WTC11 (cell line): ENCODE measurements around the gene TLX1. TPM values are rescaled to one million over a fixed set of nuclear protein-coding genes. Genes with fewer than 3 reads are reported as not detected.

Source experiments
- ATAC-seq: fragments of 200-7000 bp; cut with Tn5 transposase; 2 replicates; pipeline ENCODE4 v1.10.0; 2021; ENCODE audit warnings: mild to moderate bottlenecking, moderate library complexity
- CTCF ChIA-PET: fragments of 300-600 bp; sonication (Branson Sonifier 250); formaldehyde crosslinking; loops from one replicate; lab custom pipeline; 2021; ENCODE audit warnings: antibody characterized with exemption; lab: Charles Lee
- POLR2A ChIA-PET: fragments of 350-600 bp; sonication (Branson Sonifier 250); formaldehyde crosslinking; loops from one replicate; lab custom pipeline; 2021; ENCODE audit warnings: antibody characterized with exemption; lab: Charles Lee
- DNase-seq: peaks from one replicate; pipeline ENCODE4 v3.0.0; 2021; ENCODE audit warnings: low spot score
- H3K27ac Mint-ChIP-seq: 2 replicates; pipeline ENCODE4 v1.8.0; 2021; ENCODE audit warnings: mixed read lengths
- H3K27me3 Mint-ChIP-seq: 2 replicates; pipeline ENCODE4 v1.8.0; 2021; ENCODE audit warnings: low read depth, mild to moderate bottlenecking, moderate library complexity, mixed read lengths
- H3K36me3 Mint-ChIP-seq: 2 replicates; pipeline ENCODE4 v1.8.0; 2021; ENCODE audit warnings: mixed read lengths
- H3K4me1 Mint-ChIP-seq: 2 replicates; pipeline ENCODE4 v1.8.0; 2022; ENCODE audit warnings: mixed read lengths
- H3K4me3 Mint-ChIP-seq: 2 replicates; pipeline ENCODE4 v1.8.0; 2021; ENCODE audit warnings: mild to moderate bottlenecking, moderate library complexity, mixed read lengths
- H3K9me3 Mint-ChIP-seq: 2 replicates; pipeline ENCODE4 v1.8.0; 2021; ENCODE audit warnings: mixed read lengths
- ATF1 ChIP-seq: sonication (generic); formaldehyde crosslinking; IDR thresholded peaks from 2 replicates; pipeline ENCODE4 v1.8.1; 2023; ENCODE audit warnings: mild to moderate bottlenecking, moderate library complexity, missing genetic modification reagents
- FOXJ3 ChIP-seq: sonication (generic); formaldehyde crosslinking; IDR thresholded peaks from 2 replicates; pipeline ENCODE4 v1.9.0; 2021; ENCODE audit warnings: missing genetic modification reagents, mild to moderate bottlenecking, borderline replicate concordance
- GTF2I ChIP-seq: fragments of 250-450 bp; sonication (Bioruptor Pico); conservative IDR thresholded peaks from 2 replicates; pipeline ENCODE4 v1.4.0; 2021; ENCODE audit warnings: mild to moderate bottlenecking
- JAZF1 ChIP-seq: fragments of 250-450 bp; sonication (Bioruptor Pico); IDR thresholded peaks from 2 replicates; pipeline ENCODE4 v1.9.0; 2021; ENCODE audit warnings: moderate library complexity, mild to moderate bottlenecking, inconsistent platforms
- NR1H2 ChIP-seq: sonication (generic); formaldehyde crosslinking; IDR thresholded peaks from 2 replicates; pipeline ENCODE4 v1.9.0; 2021; ENCODE audit warnings: mild to moderate bottlenecking, moderate library complexity, missing genetic modification reagents
- OVOL2 ChIP-seq: fragments of 250-450 bp; sonication (Bioruptor Pico); IDR thresholded peaks from 2 replicates; pipeline ENCODE4 v1.9.0; 2021; ENCODE audit warnings: mild to moderate bottlenecking, borderline replicate concordance
- RORB ChIP-seq: fragments of 250-450 bp; sonication (Bioruptor Pico); IDR thresholded peaks from 2 replicates; pipeline ENCODE4 v1.9.0; 2021; ENCODE audit warnings: mild to moderate bottlenecking
- SOX15 ChIP-seq: fragments of 250-450 bp; sonication (Bioruptor Pico); IDR thresholded peaks from 2 replicates; pipeline ENCODE4 v1.9.0; 2021; ENCODE audit warnings: mild to moderate bottlenecking
- TEAD4 ChIP-seq: sonication (generic); formaldehyde crosslinking; IDR thresholded peaks from 2 replicates; pipeline ENCODE4 v1.8.0; 2022; ENCODE audit warnings: mild to moderate bottlenecking, missing genetic modification reagents
- ZBTB21 ChIP-seq: sonication (generic); formaldehyde crosslinking; IDR thresholded peaks from 2 replicates; pipeline ENCODE4 v1.8.1; 2023; ENCODE audit warnings: mild to moderate bottlenecking, missing genetic modification reagents, borderline replicate concordance
- ZNF121 ChIP-seq: sonication (generic); formaldehyde crosslinking; IDR thresholded peaks from 2 replicates; pipeline ENCODE4 v1.8.0; 2023; ENCODE audit warnings: missing genetic modification reagents
- ZNF317 ChIP-seq: sonication (generic); formaldehyde crosslinking; IDR thresholded peaks from 2 replicates; pipeline ENCODE4 v1.8.1; 2023; ENCODE audit warnings: low read depth, mild to moderate bottlenecking, moderate library complexity, missing genetic modification reagents, borderline replicate concordance
- total RNA-seq: library from RNA; stranded (reverse); gene quantifications from 3 replicates; pipeline ENCODE4 v1.2.3, GENCODE V29; 2021
- TF ChIP-seq, protein P1 (sequence below): sonication (generic); formaldehyde crosslinking; IDR thresholded peaks from 2 replicates; pipeline ENCODE4 v1.8.1; 2022; ENCODE audit warnings: low read depth, mild to moderate bottlenecking, moderate library complexity, missing genetic modification reagents, borderline replicate concordance
- TF ChIP-seq, protein P2 (sequence below): sonication (generic); formaldehyde crosslinking; IDR thresholded peaks from 2 replicates; pipeline ENCODE4 v1.8.1; 2022; ENCODE audit warnings: low read depth, missing genetic modification reagents, borderline replicate concordance
- TF ChIP-seq, protein P3 (sequence below): sonication (generic); formaldehyde crosslinking; IDR thresholded peaks from 2 replicates; pipeline ENCODE4 v1.8.0; 2023; ENCODE audit warnings: missing genetic modification reagents, mild to moderate bottlenecking, borderline replicate concordance
- TF ChIP-seq, protein P4 (sequence below): sonication (generic); formaldehyde crosslinking; IDR thresholded peaks from 2 replicates; pipeline ENCODE4 v1.8.1; 2023; ENCODE audit warnings: mild to moderate bottlenecking, moderate library complexity, missing genetic modification reagents

The TLX1 gene
- total RNA-seq, 1 experiment from 2014 or later: 4.6 TPM

DNA sequence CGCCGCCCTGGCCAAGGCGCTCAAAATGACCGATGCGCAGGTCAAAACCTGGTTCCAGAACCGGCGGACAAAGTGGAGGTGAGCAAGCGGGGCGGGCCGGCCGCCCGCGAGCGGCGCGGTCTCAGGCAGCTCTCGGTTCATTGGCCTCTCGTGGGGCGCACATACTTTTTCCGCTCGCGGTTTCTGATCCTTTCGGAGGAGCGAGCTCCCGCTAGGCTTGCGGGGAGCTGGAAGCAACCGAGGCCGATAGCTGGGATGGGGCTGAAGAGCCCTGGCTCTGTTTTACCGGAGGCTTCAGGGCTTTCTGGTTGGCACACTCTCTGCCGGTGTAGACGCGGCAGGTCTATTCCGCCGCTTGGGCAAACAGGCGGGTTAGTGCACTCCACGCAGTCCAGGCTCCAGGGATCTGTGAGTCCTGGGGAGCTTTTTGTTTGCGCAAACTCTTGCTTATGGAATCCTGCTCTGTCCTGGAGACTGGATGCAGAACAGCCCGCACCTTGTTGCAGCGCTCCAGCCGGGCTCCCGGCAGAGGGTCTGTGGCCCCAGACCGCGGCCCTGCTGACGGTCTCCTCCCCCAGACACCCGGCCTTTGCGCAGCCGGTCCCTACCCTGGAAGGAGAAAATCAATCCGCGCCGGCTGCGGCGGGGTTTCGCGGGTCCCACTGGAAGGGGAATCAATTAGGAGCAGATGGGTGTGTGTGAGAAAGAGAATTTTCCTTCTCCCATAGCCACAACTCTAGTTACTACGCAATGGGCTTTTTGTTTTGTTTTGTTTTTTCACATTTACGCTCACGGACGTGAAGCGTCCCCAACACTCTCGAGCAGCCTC is 3.4 kb downstream of the TLX1 start:
- ATAC-seq (no peak), DNase-seq (no peak)
- Mint-ChIP-seq H3K4me3 (peak overlapping the region; percentile 57), H3K9me3 (no peaks in the 10 kb centered on the region), H3K36me3 (no peaks in the 10 kb centered on the region), H3K27me3 (peaks cover 98% of the 10 kb centered on the region), H3K27ac (no peak overlapping the region), H3K4me1 (peaks cover 40% of the 10 kb centered on the region)
- ChIA-PET CTCF (interaction anchor here (1.0 to 17.0 kb wide), 9 partner anchors 7 to 392 kb away, joined by 3 to 219 read pairs (median 3); partner anchors contain the start of gene PDZD7), POLR2A (interaction anchor here (0.5 to 1.2 kb wide), 3 partner anchors 22 to 91 kb away, joined by 3 read pairs; no protein-coding TSS in a partner anchor)
- no peak for TF ChIP-seq ZBTB21 (CRISPR knock-in tag)
- TF ChIP-seq, protein P1, sequence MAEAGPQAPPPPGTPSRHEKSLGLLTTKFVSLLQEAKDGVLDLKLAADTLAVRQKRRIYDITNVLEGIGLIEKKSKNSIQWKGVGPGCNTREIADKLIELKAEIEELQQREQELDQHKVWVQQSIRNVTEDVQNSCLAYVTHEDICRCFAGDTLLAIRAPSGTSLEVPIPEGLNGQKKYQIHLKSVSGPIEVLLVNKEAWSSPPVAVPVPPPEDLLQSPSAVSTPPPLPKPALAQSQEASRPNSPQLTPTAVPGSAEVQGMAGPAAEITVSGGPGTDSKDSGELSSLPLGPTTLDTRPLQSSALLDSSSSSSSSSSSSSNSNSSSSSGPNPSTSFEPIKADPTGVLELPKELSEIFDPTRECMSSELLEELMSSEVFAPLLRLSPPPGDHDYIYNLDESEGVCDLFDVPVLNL (CRISPR knock-in tag): no peak
- no peak for TF ChIP-seq ATF1 (CRISPR knock-in tag)

DNA sequence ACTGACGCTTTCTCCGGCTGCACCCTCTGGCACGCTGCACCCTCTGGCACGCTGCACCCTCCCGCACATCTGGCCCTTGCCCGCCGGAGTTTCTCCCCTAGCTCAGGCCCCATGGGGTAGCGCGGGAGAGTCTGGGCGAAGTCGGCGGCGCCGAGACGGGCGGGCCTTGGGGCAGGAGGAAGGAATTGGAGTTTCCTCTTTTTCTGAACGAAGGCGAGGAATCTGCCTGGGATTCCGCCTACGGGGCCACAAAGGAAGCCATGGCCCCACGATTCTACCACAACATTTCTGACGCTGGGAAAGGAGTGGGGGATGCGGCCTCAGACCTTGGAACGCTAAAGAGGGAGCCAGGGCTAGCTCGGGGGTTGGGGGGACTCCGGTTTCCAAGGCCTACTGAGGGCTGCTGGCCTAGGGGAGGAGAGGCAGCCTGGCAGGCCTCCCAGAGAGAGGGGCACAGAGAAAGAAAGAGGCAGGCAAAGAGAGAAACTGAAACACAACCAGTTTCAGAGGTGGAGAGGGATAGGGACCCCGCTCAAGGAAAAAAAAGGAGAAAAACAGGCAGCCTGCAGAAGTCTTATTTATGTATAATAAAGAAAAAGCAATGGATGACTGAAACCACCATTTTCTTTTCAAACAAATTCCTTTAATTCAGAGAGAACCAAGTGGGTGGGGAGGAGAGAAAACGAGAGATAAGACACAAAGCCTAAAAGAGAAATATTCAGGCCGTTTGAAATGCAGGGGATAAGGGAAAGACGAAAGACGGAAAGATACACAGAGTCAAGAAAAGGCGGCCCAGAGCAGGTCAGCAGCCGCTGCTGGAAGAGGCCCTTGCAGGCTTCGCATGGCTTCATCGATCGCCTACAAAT is 4.3 kb downstream of the TLX1 start:
- H3K4me3 Mint-ChIP-seq: peak overlapping the region; percentile 57
- H3K4me1 Mint-ChIP-seq: peaks cover 42% of the 10 kb centered on the region
- CTCF ChIA-PET: interaction anchor here (1.2 to 17.0 kb wide), 3 partner anchors 41 to 105 kb away, joined by 3 to 219 read pairs (median 3); partner anchors contain the start of gene PDZD7
- H3K36me3 Mint-ChIP-seq: no peaks in the 10 kb centered on the region
- no peaks in the 10 kb centered on the region for H3K9me3 Mint-ChIP-seq
- no peak for ATAC-seq
- H3K27ac Mint-ChIP-seq: no peak overlapping the region
- POLR2A ChIA-PET: no interaction called here
- DNase-seq: no peak
- TF ChIP-seq OVOL2 (CRISPR knock-in tag) (no peak), ZNF121 (CRISPR knock-in tag) (no peak), GTF2I (CRISPR knock-in tag) (no peak), TEAD4 (CRISPR knock-in tag) (no peak), SOX15 (no peak), JAZF1 (CRISPR knock-in tag) (no peak), FOXJ3 (CRISPR knock-in tag) (no peak), RORB (CRISPR knock-in tag) (no peak), NR1H2 (CRISPR knock-in tag) (no peak), ZNF317 (no peak)
- TF ChIP-seq, protein P2, sequence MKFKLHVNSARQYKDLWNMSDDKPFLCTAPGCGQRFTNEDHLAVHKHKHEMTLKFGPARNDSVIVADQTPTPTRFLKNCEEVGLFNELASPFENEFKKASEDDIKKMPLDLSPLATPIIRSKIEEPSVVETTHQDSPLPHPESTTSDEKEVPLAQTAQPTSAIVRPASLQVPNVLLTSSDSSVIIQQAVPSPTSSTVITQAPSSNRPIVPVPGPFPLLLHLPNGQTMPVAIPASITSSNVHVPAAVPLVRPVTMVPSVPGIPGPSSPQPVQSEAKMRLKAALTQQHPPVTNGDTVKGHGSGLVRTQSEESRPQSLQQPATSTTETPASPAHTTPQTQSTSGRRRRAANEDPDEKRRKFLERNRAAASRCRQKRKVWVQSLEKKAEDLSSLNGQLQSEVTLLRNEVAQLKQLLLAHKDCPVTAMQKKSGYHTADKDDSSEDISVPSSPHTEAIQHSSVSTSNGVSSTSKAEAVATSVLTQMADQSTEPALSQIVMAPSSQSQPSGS: no peak
- TF ChIP-seq, protein P3, sequence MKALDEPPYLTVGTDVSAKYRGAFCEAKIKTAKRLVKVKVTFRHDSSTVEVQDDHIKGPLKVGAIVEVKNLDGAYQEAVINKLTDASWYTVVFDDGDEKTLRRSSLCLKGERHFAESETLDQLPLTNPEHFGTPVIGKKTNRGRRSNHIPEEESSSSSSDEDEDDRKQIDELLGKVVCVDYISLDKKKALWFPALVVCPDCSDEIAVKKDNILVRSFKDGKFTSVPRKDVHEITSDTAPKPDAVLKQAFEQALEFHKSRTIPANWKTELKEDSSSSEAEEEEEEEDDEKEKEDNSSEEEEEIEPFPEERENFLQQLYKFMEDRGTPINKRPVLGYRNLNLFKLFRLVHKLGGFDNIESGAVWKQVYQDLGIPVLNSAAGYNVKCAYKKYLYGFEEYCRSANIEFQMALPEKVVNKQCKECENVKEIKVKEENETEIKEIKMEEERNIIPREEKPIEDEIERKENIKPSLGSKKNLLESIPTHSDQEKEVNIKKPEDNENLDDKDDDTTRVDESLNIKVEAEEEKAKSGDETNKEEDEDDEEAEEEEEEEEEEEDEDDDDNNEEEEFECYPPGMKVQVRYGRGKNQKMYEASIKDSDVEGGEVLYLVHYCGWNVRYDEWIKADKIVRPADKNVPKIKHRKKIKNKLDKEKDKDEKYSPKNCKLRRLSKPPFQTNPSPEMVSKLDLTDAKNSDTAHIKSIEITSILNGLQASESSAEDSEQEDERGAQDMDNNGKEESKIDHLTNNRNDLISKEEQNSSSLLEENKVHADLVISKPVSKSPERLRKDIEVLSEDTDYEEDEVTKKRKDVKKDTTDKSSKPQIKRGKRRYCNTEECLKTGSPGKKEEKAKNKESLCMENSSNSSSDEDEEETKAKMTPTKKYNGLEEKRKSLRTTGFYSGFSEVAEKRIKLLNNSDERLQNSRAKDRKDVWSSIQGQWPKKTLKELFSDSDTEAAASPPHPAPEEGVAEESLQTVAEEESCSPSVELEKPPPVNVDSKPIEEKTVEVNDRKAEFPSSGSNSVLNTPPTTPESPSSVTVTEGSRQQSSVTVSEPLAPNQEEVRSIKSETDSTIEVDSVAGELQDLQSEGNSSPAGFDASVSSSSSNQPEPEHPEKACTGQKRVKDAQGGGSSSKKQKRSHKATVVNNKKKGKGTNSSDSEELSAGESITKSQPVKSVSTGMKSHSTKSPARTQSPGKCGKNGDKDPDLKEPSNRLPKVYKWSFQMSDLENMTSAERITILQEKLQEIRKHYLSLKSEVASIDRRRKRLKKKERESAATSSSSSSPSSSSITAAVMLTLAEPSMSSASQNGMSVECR (CRISPR knock-in tag): no peak
- TF ChIP-seq, protein P4, sequence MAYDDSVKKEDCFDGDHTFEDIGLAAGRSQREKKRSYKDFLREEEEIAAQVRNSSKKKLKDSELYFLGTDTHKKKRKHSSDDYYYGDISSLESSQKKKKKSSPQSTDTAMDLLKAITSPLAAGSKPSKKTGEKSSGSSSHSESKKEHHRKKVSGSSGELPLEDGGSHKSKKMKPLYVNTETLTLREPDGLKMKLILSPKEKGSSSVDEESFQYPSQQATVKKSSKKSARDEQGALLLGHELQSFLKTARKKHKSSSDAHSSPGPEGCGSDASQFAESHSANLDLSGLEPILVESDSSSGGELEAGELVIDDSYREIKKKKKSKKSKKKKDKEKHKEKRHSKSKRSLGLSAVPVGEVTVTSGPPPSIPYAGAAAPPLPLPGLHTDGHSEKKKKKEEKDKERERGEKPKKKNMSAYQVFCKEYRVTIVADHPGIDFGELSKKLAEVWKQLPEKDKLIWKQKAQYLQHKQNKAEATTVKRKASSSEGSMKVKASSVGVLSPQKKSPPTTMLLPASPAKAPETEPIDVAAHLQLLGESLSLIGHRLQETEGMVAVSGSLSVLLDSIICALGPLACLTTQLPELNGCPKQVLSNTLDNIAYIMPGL: no peak
- TF ChIP-seq, protein P1 (CRISPR knock-in tag): no peak
- H3K27me3 Mint-ChIP-seq: peaks cover 98% of the 10 kb centered on the region
